Embryonic facial prominence (tissue), 1 donor: Measurements from ENCODE around the gene ZFHX2.
"Not testable (repeated sequence)": the region's sequence is repeated elsewhere in the genome, so short reads cannot be mapped to it uniquely, and the experiment has no call there.

Source experiments
- DNase-seq: peaks from one replicate; pipeline ENCODE4 v3.0.0-alpha.2; 2016; ENCODE audit errors: extremely low spot score

The ZFHX2 gene

GRCh38 chr14:23539248-23540140, 12.1 kb downstream of the ZFHX2 start:
- DNase-seq, result no peak

- DNase-seq, result no peak
Measured at GRCh38 chr14:23538785-23539184, 12.8 kb downstream of the ZFHX2 start.

- DNase-seq, result no peak
Measured at GRCh38 chr14:23538050-23538718, 13.4 kb downstream of the ZFHX2 start.

DNA sequence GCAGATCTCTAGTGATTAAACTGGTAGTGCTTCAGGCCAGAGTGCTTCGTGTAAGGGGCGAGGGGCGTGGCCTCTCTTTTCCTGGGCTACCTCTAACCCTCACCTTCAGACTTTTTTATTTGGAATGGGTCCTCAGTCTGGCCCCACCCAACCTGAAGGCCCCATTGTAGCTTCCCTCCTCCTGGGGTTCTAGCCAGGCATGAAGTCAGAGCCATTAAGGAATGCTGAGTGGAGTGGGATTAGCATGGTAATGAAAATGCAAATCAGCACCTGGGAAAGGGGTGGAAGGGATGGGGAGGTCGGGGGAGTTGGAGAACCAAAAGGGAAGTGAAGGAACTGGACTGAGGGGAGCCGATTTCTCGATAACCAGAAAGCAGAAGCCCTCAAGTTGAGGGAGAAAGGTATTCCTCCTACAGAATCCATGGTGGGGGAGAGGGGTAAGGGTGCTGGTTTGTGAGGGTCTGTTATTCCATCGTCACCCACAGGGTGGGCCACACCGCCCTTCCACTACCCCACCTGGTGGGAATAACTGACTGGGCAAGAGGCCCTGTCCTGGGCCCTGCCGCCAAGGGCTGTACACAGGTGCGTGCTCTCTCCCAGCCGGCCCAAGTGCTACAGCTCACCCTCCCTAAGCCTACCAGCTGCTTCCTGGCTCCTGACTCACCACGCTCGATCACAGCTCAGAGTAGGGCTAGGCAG, 14.1 kb downstream of the ZFHX2 start:
- DNase-seq, result no peak

GRCh38 chr14:23536906-23537305, 14.7 kb downstream of the ZFHX2 start:
- not testable (repeated sequence) for DNase-seq

DNA sequence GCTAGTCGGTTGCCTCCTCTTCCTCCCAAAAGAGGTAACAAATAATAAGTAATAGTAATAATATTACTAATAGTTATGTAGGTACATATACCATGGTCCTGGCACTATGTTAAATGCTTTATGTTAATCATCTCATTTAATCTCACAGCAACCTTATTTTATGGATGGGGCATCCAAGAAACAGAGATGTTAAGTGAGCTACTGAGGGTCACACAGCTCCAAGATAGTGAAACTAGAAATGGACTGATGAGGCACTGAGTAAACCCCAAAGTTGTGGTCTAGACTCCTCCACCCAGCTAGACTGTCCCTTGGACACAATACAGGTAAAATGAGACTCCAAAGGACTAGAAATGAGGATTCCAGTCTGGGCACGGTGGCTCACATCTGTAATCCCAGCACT, 15.1 kb downstream of the ZFHX2 start:
- no peak for DNase-seq

- no peak for DNase-seq
Measured at GRCh38 chr14:23535943-23536342, 15.6 kb downstream of the ZFHX2 start.

DNA sequence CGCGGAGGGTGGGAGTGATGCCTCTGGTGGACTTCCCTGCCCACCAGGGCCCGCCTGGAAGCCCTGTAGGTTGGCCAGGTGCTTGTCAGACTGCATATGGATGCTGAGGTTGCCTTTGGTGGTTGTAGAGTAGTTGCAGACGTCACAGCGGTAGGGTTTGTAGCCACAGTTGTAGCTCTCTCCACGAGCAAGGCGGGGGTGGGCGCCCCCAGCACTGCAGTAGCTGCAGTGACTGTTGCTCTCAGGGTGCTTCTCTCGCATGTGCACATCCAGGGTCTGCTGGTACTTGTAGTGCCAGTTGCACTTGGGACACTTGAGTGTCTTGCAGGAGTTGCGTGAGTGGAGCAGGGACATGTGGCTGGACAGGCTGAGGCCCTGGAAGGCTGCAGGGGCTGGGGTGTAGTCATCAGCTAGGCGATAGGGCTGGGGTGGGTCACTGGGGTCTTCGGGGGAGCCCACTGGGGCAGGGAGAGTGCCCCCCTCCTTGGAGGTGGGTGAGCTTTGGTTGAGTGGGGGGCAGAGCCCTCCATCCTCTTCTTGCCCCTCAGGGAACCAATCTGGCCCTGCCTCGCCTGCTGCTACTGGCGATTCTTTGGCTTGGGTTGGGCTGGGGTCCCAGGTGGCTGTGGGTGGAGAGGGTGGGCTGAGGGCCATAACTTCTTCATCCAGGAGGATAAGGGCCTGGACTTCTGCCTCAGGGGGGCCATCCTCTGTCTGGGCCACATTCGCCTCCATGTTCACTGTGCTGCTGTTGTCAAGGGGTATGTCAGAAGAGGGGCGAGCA, 17.7 kb downstream of the ZFHX2 start:
- no peak for DNase-seq

DNA sequence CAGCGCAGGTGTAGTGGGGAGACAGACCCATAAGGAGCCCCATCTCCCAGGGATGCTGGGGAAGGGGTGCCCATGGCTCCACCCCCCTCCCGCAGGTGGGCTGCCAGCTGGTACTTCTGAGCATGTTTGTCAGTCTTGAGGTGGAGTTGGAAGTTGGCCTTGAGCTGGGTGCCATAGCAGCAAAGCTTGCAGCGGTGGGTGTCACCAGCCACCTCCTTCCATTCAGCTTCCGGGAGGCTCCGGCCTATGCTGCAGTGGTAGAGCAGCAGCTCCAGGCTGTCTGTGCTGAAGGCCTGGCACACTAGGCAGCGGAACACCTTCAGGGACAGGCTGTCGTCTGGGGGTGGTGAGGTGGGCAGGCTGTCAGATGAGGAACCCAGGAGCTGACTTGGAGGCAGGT, 18.9 kb downstream of the ZFHX2 start:
- DNase-seq, result no peak

DNA sequence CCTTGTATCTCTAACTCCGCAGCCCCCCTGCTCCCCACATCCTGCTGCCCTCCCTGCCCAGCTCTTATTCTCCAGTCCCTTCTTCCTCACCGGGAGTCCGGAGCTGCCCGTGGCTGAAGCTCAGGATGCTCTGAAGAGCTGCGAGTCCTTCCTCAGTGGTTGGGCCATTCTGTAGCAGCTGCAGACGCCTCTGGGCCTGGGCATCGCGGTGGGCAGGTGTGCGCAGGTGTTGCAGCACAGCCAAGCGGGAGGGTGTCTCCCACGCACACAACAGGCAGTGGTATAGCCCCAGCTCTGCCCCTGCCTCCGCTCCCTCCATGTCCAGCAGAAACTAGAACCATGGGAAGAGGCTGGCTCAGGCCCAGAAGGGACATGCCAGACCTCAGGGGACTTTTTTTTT, 20.2 kb downstream of the ZFHX2 start:
- no peak for DNase-seq

- DNase-seq, result no peak
Measured at GRCh38 chr14:23530375-23531055, 21.1 kb downstream of the ZFHX2 start.

DNA sequence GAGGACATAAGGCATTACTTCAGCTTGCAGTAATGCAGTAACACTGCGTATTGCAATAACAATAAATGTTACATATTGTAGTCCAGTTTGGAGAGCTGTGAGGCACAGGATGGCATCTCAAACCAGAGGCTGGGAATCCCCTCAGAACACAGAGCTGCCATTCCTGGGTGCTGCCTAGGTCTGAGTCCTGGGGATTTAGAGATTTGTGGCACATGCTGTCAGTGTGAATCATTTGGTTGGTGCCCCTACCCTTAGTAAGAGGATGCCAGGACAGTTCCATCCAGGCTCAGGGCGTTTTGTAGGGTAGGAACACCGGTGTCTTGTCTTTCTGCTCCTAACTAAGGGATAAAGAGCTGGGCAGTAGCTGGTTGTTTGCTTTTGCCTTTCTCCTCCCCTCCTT, 22.5 kb downstream of the ZFHX2 start:
- no peak for DNase-seq

DNA sequence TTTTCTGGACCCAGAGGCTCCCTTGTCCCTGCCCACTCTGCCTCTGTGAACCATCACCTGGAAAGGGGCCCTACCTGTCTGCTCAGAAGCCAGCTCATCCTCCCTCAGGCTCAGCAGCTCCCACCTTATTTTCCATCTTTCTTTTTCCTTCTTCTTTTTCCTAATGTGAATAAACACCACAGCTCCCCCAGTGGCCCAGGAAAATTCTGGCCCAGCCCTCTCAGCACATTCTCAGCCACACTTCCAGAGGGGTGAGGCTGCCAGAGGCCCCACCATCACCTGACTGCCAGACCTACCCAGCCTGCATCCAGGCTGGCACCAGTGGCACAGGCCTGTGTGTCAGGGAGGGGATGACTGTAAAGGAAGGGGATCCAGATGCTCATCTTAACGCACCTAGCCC, 23.0 kb downstream of the ZFHX2 start:
- no peak for DNase-seq

DNA sequence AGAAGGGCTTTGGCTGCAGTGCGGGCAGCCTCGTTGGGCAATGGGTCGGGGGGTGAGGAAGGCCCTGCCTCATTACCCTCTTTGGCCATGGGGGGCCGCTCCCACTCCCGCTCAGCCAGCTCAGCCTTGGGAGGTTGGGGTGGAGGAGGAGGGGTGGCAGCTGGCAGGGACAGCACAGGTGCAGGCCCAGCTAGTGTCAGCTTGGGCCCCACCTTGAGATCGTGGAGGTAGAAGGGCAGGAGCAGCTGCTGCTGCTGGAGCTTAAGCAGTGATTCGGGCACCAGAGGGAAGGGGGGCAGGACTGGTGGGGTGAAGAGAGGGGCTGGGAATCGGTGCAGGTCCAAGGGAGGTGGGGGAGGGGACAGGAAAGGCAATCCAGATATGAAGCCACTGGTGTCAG, 26.0 kb downstream of the ZFHX2 start:
- DNase-seq, result no peak

- no peak for DNase-seq
Measured at GRCh38 chr14:23524954-23525353, 26.6 kb downstream of the ZFHX2 start.

- no peak for DNase-seq
Measured at GRCh38 chr14:23523229-23524016, 28.1 kb downstream of the ZFHX2 start.

- no peak for DNase-seq
Measured at GRCh38 chr14:23522643-23523198, 28.8 kb downstream of the ZFHX2 start.

GRCh38 chr14:23521785-23522640, 29.6 kb downstream of the ZFHX2 start:
- DNase-seq, result no peak

DNA sequence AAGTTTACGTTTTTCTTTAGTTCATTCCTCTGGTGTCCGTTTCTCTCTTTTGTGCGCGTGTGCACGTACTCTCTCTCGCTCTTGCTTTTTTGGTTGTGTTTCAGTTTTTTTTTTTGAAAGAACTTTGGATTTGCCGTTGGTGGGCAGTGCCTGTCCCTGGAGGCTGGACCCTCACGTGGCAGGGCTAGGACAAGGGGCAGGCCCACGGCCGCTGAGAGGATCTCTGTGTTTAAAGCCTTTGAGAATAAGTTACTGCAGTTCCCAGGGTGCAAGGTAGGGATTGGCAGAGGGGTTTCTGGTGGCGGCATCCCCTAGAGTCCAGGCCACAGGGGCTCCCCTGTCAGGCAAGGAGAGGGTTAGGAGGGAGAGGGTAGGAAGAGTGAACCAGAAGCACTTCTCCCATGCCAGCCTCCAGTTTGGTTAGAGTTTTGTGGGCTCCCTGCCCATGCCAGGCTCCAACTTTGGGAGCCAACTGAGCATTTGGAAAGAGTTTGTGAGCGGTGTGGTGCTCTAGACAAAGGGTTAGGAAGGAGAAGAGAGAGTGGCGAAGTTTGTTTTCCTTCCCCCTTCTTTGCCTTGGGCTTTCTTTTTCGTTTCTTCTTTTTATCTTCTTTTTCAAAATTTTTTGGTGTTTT, 30.5 kb downstream of the ZFHX2 start:
- DNase-seq, result no peak
